Motor neuron (in vitro differentiated cells): Measurements from ENCODE around the gene ZSCAN22. TPM values are rescaled to one million over a fixed set of nuclear protein-coding genes. Genes with fewer than 3 reads are reported as not detected.

Experiments used
- ATAC-seq, 8 experiments: fragments of 200-7000 bp; cut with Tn5 transposase; replicated peaks in 6 of 8; 2 replicates each; pipeline ENCODE4 v1.8.0; 2021; ENCODE audit warnings: mild to moderate bottlenecking in 8 of 8, moderate library complexity in 8 of 8
- H3K27ac ChIP-seq, 2 donors: fragments of 250-450 bp; sonication (Bioruptor Pico); 2 replicates each; pipeline ENCODE4 v1.9.0; 2021; ENCODE audit warnings: antibody characterized with exemption in 2 of 2, mild to moderate bottlenecking in 2 of 2, moderate library complexity in 1 of 2
- H3K4me1 ChIP-seq, 2 donors: fragments of 250-450 bp; sonication (Bioruptor Pico); replicated peaks in 1 of 2; 2 replicates each; pipeline ENCODE4 v1.6.1; 2021; ENCODE audit warnings: antibody characterized with exemption in 2 of 2, mild to moderate bottlenecking in 2 of 2, moderate library complexity in 1 of 2
- H3K4me3 ChIP-seq, 5 donors: fragments of 250-450 bp; sonication (Bioruptor Pico); 2 replicates each; pipeline ENCODE4 v1.9.0; 2021; ENCODE audit warnings: antibody characterized with exemption in 5 of 5, mild to moderate bottlenecking in 5 of 5, moderate library complexity in 4 of 5
- WGBS, 10 experiments: fragments of 450-650 bp; shearing (Covaris generic); methylation state at CpG; one replicate each; pipeline ENCODE4 v1.0.0; 2022; 5-methylcytosine and 5-hydroxymethylcytosine counted together
- in situ Hi-C, 9 experiments: fragments of 400-800 bp; cut with MboI; loops; one replicate each; pipeline ENCODE4 v1.15.0; 2021; ENCODE audit warnings: low sequenced_read_pairs in 9 of 9, low pct_unique_long_range_greater_than_20kb in 2 of 9; ENCODE audit not compliant: unreplicated experiment in 9 of 9
- total RNA-seq, 8 experiments: library from RNA; unstranded; fragments of 300-600 nt; gene quantifications; 2 replicates each; pipeline versions ENCODE4 v1.2.3 to v1.2.4, GENCODE V29; 2022

Gene ZSCAN22
- total RNA-seq, result 1 to 10 TPM; 2.0 to 4.1 (median 3.3) TPM

DNA sequence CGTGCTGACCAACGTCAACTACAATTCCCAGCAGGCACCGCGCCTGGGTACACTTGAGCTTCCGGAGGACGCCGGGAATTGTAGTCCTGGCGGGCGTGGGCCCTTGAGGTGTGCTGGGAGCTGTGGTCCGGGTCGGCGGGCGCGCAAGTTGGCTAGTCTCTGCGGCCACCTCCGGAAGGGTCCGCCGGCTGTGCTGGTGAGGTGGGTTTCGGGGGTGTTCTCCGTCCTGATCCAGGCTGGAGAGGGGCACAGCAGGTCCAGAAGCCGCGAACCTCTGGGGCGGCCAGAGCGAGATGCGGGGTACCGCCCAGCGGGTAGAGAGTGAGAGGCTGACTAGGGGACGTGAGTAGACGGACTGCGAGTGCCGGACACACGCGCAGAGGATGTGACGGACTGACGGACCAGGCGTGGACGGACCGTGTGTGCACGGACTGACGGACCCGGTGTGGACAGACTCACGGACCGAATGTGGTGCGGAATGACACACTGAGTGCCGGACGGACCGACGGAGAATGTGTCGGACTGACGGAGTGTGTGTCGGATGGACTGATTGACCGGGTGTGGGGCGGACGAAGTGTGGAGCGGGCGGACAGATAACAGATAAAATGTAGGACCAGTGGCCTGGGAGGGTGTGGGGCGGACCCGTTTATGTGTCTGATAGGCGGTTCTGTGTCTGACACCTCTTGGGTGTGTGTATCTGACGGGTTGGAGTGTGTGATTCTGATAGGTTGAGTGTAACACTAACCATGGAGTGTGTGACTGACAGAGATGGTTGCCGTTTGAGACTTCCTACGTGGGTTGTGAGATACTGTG lies at the start of gene ZSCAN22:
Gene ZSCAN22 (plus strand): TSS at position 81 of the 813 bp plus-strand sequence. CDS start 7,809 bp downstream, outside the sequence.
- peak within 1 kb of the TSS; percentile 73 to 80 for H3K27ac ChIP-seq
- 0 to 2% (median 0%) methylated on average over 1 to 17 of the region's 62 CpGs; no CpG with 5 or more reads in 2 of the 10 experiments for WGBS, 10 experiments

GRCh38 chr19:58277197-58277596 lies 49.6 kb upstream of the ZSCAN22 start:
- ATAC-seq, result no peak
- WGBS, 10 experiments, result 90 to 100% (median 100%) methylated on average over 1 to 7 of the region's 7 CpGs; no CpG with 5 or more reads in 1 of the 10 experiments
- in situ Hi-C loops, result no loop called here
- Histone ChIP-seq H3K4me1 (peaks cover 3 to 8% of the 10 kb centered on the region in 2 donors), H3K4me3 (no peak overlapping the region), H3K27ac (no peak overlapping the region)

More for the DNA sequence above, at the start of gene ZSCAN22:
- in situ Hi-C loops, result no loop called here
- peak; percentile 86 to 96 (median 94) for ATAC-seq
- peak within 1 kb of the TSS; percentile 60 to 94 (median 65) for H3K4me3 ChIP-seq
- H3K4me1 ChIP-seq, result peaks cover 14 to 21% of the 10 kb centered on the region in 2 donors

DNA sequence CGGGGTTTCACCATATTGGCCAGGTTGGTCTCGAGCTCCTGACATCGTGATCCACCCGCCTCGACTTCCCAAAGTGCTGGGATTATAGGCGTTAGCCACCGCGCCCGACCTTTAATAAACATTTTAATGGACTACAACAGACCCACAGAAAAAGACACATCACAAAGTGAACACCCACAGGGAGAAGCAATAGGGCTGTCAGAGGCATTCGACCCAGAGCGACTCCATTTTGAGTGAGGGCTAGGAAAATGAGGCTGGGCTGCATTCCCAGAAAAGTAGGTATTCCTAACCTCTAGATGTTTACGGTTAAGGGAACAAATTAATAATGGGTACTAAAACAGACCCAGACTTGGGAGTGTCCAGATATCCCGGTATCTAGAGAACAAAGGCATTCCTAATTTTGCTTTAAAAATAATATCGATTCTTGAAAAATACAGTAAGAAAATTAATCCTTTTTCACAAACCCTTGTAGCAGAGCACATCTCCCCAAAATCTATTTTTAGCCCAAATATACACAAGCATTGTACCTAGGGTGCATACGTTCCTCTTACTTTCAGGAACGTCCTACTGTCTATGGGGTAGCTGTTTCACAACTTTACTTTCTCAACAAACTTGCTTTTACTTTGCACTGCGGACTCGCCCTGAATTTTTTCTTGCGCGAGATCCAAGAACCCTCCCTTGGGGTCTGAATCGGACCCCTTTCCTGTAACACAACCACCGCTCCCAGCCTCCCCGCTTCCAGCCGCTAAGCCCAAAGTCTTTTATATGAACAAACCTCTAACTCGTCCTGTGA lies 48.9 kb upstream of the ZSCAN22 start:
- no peak for ATAC-seq
- peaks cover 3 to 8% of the 10 kb centered on the region in 2 donors for H3K4me1 ChIP-seq
- peak overlapping the region; percentile 46 to 73 for H3K27ac ChIP-seq
- WGBS, 10 experiments, result 3 to 100% (median 31%) methylated on average over 1 to 17 of the region's 25 CpGs
- H3K4me3 ChIP-seq, result peak overlapping the region; percentile 73 to 97 (median 88)
- in situ Hi-C loops, result no loop called here

DNA sequence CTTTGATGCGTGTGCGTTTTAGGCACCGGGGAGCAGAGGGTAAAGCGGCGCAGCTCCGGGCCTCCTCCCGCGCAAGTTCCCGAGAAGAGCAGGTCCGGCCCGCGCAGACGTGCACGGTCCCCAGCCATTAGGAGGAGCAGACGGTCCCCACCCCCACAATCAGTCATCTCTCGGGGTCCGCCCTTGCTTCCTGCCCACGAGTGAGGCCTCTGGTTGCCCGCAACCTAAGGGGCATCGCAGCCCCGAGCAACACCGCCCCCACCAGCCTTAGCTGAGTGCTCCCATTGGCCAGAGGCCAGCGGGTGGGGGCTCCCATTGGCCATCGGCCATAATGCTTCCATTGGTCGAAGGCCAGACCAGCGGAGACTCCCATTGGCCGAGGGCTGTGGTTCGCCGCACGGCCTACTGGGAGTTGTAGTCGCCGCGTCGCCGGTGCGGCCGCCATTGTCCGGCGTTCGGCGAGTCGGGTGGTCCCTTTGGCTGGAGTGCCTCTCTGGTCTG lies 48.2 kb upstream of the ZSCAN22 start, which contains the start of gene ZNF8:
Gene ZNF8 (plus strand): TSS at position 415 of the 501 bp plus-strand sequence. CDS start 127 bp downstream, outside the sequence.
- H3K27ac ChIP-seq, result peak within 1 kb of the TSS; percentile 89 to 93
- peak; percentile 80 to 96 (median 94) for ATAC-seq
- peaks cover 3 to 8% of the 10 kb centered on the region in 2 donors for H3K4me1 ChIP-seq
- WGBS, 10 experiments, result 0 to 7% (median 0%) methylated on average over 3 to 22 of the region's 42 CpGs; no CpG with 5 or more reads in 4 of the 10 experiments
- peak within 1 kb of the TSS; percentile 73 to 97 (median 88) for H3K4me3 ChIP-seq
- in situ Hi-C loops, result no loop called here

GRCh38 chr19:58279042-58279924 lies 47.5 kb upstream of the ZSCAN22 start:
- H3K4me3 ChIP-seq, result peak overlapping the region; percentile 73 to 97 (median 88)
- peaks cover 3 to 8% of the 10 kb centered on the region in 2 donors for H3K4me1 ChIP-seq
- H3K27ac ChIP-seq, result peak overlapping the region; percentile 89 to 93
- in situ Hi-C loops, result no loop called here
- 0 to 20% (median 7%) methylated on average over 1 to 14 of the region's 60 CpGs; no CpG with 5 or more reads in 4 of the 10 experiments for WGBS, 10 experiments
- peak; percentile 42 to 74 (median 67) for ATAC-seq

- peaks cover 3 to 8% of the 10 kb centered on the region in 2 donors for H3K4me1 ChIP-seq
- ATAC-seq, result no peak
- no peak overlapping the region for H3K27ac ChIP-seq
- WGBS, 10 experiments, result 33 to 95% (median 83%) methylated on average over 1 to 4 of the region's 4 CpGs; no CpG with 5 or more reads in 5 of the 10 experiments
- in situ Hi-C loops, result no loop called here
- peak overlapping the region; percentile 73 to 97 (median 88) for H3K4me3 ChIP-seq
These were observed 46.9 kb upstream of the ZSCAN22 start for GRCh38 chr19:58279925-58280316.

- 71 to 100% (median 89%) methylated on average over 1 to 5 of the region's 7 CpGs; no CpG with 5 or more reads in 3 of the 10 experiments for WGBS, 10 experiments
- Histone ChIP-seq H3K27ac (no peak overlapping the region), H3K4me1 (peaks cover 3 to 5% of the 10 kb centered on the region in 2 donors), H3K4me3 (no peak overlapping the region)
- no peak for ATAC-seq
- in situ Hi-C loops, result no loop called here
These were observed 42.6 kb upstream of the ZSCAN22 start for GRCh38 chr19:58284199-58284598.

DNA sequence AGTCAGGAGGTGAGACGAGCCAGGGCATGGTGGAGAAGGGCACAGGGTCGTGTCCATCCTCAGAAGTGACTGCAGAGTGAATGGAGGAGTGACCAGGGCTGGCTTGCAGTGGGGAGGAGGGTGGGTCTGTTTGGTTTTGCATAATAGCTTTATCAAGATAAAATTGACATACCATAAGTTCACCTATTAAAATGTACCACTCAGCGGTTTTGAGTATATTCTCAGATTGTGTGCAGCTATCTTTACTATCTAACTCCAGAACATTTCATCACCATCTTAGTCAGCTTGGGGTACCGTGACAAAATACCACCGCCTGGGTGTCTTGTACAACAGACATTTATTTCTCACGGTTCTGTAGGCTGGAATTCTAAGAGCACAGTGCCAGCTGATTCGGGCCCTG lies 34.9 kb upstream of the ZSCAN22 start:
- in situ Hi-C loops, result no loop called here
- no peaks in the 10 kb centered on the region for H3K4me1 ChIP-seq
- WGBS, 10 experiments, result 89 to 100% (median 98%) methylated on average over 2 to 7 of the region's 7 CpGs
- no peak overlapping the region for H3K27ac ChIP-seq
- ATAC-seq, result no peak
- H3K4me3 ChIP-seq, result no peak overlapping the region

DNA sequence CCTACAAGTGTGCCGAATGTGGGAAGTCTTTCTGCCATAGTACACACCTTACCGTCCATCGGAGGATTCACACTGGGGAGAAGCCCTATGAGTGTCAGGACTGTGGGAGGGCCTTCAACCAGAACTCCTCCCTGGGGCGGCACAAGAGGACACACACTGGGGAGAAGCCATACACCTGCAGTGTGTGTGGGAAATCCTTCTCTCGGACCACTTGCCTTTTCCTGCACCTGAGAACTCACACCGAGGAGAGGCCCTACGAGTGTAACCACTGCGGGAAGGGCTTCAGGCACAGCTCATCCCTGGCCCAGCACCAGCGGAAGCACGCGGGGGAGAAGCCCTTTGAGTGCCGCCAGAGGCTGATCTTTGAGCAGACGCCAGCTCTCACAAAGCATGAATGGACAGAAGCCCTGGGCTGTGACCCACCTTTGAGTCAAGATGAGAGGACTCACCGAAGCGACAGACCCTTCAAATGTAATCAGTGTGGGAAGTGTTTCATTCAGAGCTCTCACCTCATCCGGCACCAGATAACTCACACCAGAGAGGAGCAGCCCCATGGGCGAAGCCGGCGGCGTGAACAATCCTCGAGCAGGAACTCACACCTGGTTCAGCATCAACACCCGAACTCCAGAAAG lies 31.9 kb upstream of the ZSCAN22 start:
- 80 to 100% (median 96%) methylated on average over 1 to 10 of the region's 22 CpGs; no CpG with 5 or more reads in 3 of the 10 experiments for WGBS, 10 experiments
- H3K4me3 ChIP-seq, result no peak overlapping the region
- no peak overlapping the region for H3K27ac ChIP-seq
- H3K4me1 ChIP-seq, result no peaks in the 10 kb centered on the region
- in situ Hi-C loops, result no loop called here
- ATAC-seq, result no peak

GRCh38 chr19:58296104-58296503 lies 30.7 kb upstream of the ZSCAN22 start:
- in situ Hi-C loops, result no loop called here
- H3K4me3 ChIP-seq, result no peak overlapping the region
- H3K4me1 ChIP-seq, result no peaks in the 10 kb centered on the region
- ATAC-seq, result peak in 2 of 8 experiments; percentile 64 to 83
- no peak overlapping the region for H3K27ac ChIP-seq
- WGBS, 10 experiments, result 35 to 100% (median 94%) methylated on average over 1 to 5 of the region's 7 CpGs; no CpG with 5 or more reads in 5 of the 10 experiments

DNA sequence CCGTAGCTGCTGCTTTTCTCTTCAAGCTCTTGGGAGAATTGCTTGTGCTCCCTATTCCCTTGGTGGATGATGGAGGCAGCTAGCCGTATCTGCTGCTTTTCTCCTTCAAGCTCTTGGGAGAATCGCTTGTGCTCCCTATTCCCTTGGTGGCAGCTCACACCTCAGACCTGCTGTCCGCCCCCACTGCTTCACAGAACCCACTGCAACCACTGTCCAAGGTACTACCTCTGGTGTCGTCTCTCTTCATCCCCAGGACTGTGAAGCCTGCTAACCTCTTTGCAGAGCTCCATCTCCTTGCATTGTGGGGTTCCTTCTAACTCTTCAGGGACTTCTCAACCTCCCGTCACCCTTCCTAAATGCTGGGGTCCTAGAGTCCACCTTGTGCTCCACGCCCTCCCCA lies 26.2 kb upstream of the ZSCAN22 start:
- in situ Hi-C loops, result no loop called here
- no peak overlapping the region for H3K27ac ChIP-seq
- H3K4me3 ChIP-seq, result no peak overlapping the region
- 85 to 100% (median 100%) methylated on average over 2 to 5 of the region's 7 CpGs; no CpG with 5 or more reads in 3 of the 10 experiments for WGBS, 10 experiments
- ATAC-seq, result no peak
- peaks cover 5 to 7% of the 10 kb centered on the region in 2 donors for H3K4me1 ChIP-seq
